Keratinocyte (primary cell): ENCODE measurements around the gene ERBB4. TPM values are rescaled to one million over a fixed set of nuclear protein-coding genes. Genes with fewer than 3 reads are reported as not detected.

Experiments
- DNase-seq: peaks from one replicate; pipeline ENCODE4 v3.0.0-alpha.2; 2011; ENCODE audit warnings: low read depth, missing footprints, low spot score
- FAIRE-seq: peaks from 2 replicates; lab custom pipeline; 2011; peaks lifted over from hg19 to GRCh38; lab: Jason Lieb, UNC
- H2AFZ ChIP-seq: 2 replicates; pipeline ENCODE4 v1.6.0; 2012; ENCODE audit warnings: low read length, control low read depth, inconsistent platforms; ENCODE audit not compliant: control insufficient read depth
- H3K27ac ChIP-seq: 2 replicates; pipeline ENCODE4 v1.5.1; 2011; ENCODE audit warnings: low read length; ENCODE audit not compliant: control insufficient read depth, insufficient read depth
- H3K27me3 ChIP-seq: 3 replicates; pipeline ENCODE4 v1.6.0; 2011; ENCODE audit warnings: low read length; ENCODE audit not compliant: control insufficient read depth, insufficient read depth; ENCODE audit errors: extremely low read depth
- H3K36me3 ChIP-seq, 2 experiments: 2 replicates in 1 of 2; 3 replicates in 1 of 2; pipeline ENCODE4 v1.5.1; 2011; ENCODE audit warnings: low read length in 2 of 2, mild to moderate bottlenecking in 1 of 2; ENCODE audit not compliant: control insufficient read depth in 2 of 2, insufficient read depth in 2 of 2; ENCODE audit errors: extremely low read depth in 1 of 2
- H3K4me1 ChIP-seq: 3 replicates; pipeline ENCODE4 v1.5.1; 2011; ENCODE audit warnings: low read length; ENCODE audit not compliant: control insufficient read depth, insufficient read depth; ENCODE audit errors: extremely low read depth
- H3K4me2 ChIP-seq: 3 replicates; pipeline ENCODE4 v1.6.0; 2011; ENCODE audit warnings: low read depth, low read length; ENCODE audit not compliant: control insufficient read depth, insufficient read depth; ENCODE audit errors: extremely low read depth
- H3K4me3 ChIP-seq, 3 experiments: fragments of 200-600 bp in 1 of 3; sonication (generic) in 1 of 3; 2 replicates in 2 of 3; 3 replicates in 1 of 3; pipeline ENCODE4 v1.5.1; 2011 to 2016; ENCODE audit warnings: low read length in 3 of 3, mild to moderate bottlenecking in 3 of 3, control low read depth in 2 of 3, inconsistent platforms in 1 of 3, low read depth in 1 of 3, mixed read lengths in 1 of 3, mixed run types in 1 of 3, moderate library complexity in 1 of 3; ENCODE audit not compliant: control insufficient read depth in 2 of 3, insufficient read depth in 2 of 3; ENCODE audit errors: extremely low read depth in 1 of 3
- H3K79me2 ChIP-seq: 2 replicates; pipeline ENCODE4 v1.6.0; 2012; ENCODE audit warnings: low read length; ENCODE audit not compliant: control insufficient read depth, insufficient read depth
- H3K9ac ChIP-seq: 3 replicates; pipeline ENCODE4 v1.6.0; 2011; ENCODE audit warnings: low read length; ENCODE audit not compliant: control insufficient read depth, insufficient read depth; ENCODE audit errors: extremely low read depth
- H3K9me1 ChIP-seq: 3 replicates; pipeline ENCODE4 v1.6.0; 2011; ENCODE audit warnings: low read length; ENCODE audit not compliant: control insufficient read depth, insufficient read depth; ENCODE audit errors: extremely low read depth
- H3K9me3 ChIP-seq: 2 replicates; pipeline ENCODE4 v1.5.1; 2012; ENCODE audit warnings: low read depth, low read length; ENCODE audit not compliant: control insufficient read depth
- H4K20me1 ChIP-seq: 3 replicates; pipeline ENCODE4 v1.6.0; 2011; ENCODE audit warnings: low read length; ENCODE audit not compliant: control insufficient read depth, insufficient read depth; ENCODE audit errors: extremely low read depth
- CTCF ChIP-seq, 3 experiments: IDR thresholded peaks in 1 of 3; conservative IDR thresholded peaks in 1 of 3; optimal IDR thresholded peaks in 1 of 3; 2 replicates in 2 of 3; 3 replicates in 1 of 3; pipeline versions ENCODE3 to v1.5.1; 2011; ENCODE audit warnings: low read length in 3 of 3, mild to moderate bottlenecking in 3 of 3, moderate library complexity in 2 of 3, control low read depth in 1 of 3, inconsistent platforms in 1 of 3; ENCODE audit not compliant: insufficient read depth in 2 of 3; ENCODE audit errors: extremely low read depth in 1 of 3
- EZH2 ChIP-seq: IDR thresholded peaks from one replicate; pipeline ENCODE4 v1.6.1; 2012; ENCODE audit warnings: inconsistent platforms, mild to moderate bottlenecking, low read length, moderate library complexity
- dilution Hi-C: fragments of 300-500 bp; cut with MboI; formaldehyde crosslinking; loops from one replicate; pipeline ENCODE4 v1.7.0; 2020; ENCODE audit warnings: low sequenced_read_pairs; ENCODE audit not compliant: extremely low pct_ligation_motif_present
- polyA plus RNA-seq, 5 experiments: library from polyadenylated mRNA; depleted of rRNA in 3 of 5; stranded (reverse) in 3 of 5; stranded (forward) in 1 of 5; unstranded in 1 of 5; fragments of >200 nt; gene quantifications; 1 replicate in 1 of 5; 2 replicates in 3 of 5; 3 replicates in 1 of 5; pipeline versions ENCODE4 v1.2.1 to v1.2.3, GENCODE V29; 2011 to 2012; ENCODE audit warnings: missing spikeins in 2 of 5, low read depth in 1 of 5, low replicate concordance in 1 of 5

ERBB4 gene
- polyA plus RNA-seq, 1 donor (not counting 4 experiments of a cell fraction or from before 2014, with no cell fraction given): 0.01 TPM

GRCh38 chr2:211463397-211463796 lies 1075.2 kb downstream of the ERBB4 start:
- no peaks in the 10 kb centered on the region for H4K20me1 ChIP-seq
- H3K27me3 ChIP-seq: no peaks in the 10 kb centered on the region
- no peak overlapping the region for H3K27ac ChIP-seq
- H3K36me3 ChIP-seq: no peaks in the 10 kb centered on the region
- H3K79me2 ChIP-seq: no peaks in the 10 kb centered on the region
- H3K9me3 ChIP-seq: no peaks in the 10 kb centered on the region
- no peak overlapping the region for H2AFZ ChIP-seq
- no peaks in the 10 kb centered on the region for H3K4me1 ChIP-seq
- H3K9me1 ChIP-seq: no peaks in the 10 kb centered on the region
- TF ChIP-seq CTCF (optimal IDR thresholded peaks at IDR 0.05 in 1 of 3, IDR thresholded peaks at IDR 0.05 in 1 of 3, conservative IDR thresholded peaks at IDR 0.05 in 1 of 3; ENCODE audit: extremely low read depth in 1 of 3, insufficient read depth in 2 of 3, low read length in 3 of 3) (no peak), EZH2 (no peak)
- H3K9ac ChIP-seq: no peak overlapping the region
- dilution Hi-C loops: no loop called here
- FAIRE-seq: no peak
- no peak overlapping the region for H3K4me3 ChIP-seq
- no peak for DNase-seq
- no peak overlapping the region for H3K4me2 ChIP-seq

- Histone ChIP-seq H3K27ac (no peak overlapping the region), H3K79me2 (no peaks in the 10 kb centered on the region), H3K9me1 (no peaks in the 10 kb centered on the region), H4K20me1 (no peaks in the 10 kb centered on the region), H3K9ac (no peak overlapping the region), H3K4me1 (no peaks in the 10 kb centered on the region), H3K4me3 (no peak overlapping the region), H3K4me2 (no peak overlapping the region), H3K9me3 (no peaks in the 10 kb centered on the region), H2AFZ (no peak overlapping the region), H3K36me3 (no peaks in the 10 kb centered on the region), H3K27me3 (no peaks in the 10 kb centered on the region)
- DNase-seq (no peak), FAIRE-seq (no peak)
- TF ChIP-seq CTCF (optimal IDR thresholded peaks at IDR 0.05 in 1 of 3, IDR thresholded peaks at IDR 0.05 in 1 of 3, conservative IDR thresholded peaks at IDR 0.05 in 1 of 3; ENCODE audit: extremely low read depth in 1 of 3, insufficient read depth in 2 of 3, low read length in 3 of 3) (no peak), EZH2 (no peak)
- dilution Hi-C loops: no loop called here
These were observed 1079.6 kb downstream of the ERBB4 start for GRCh38 chr2:211458974-211459373.
